GM12878 (cell line): Measurements from ENCODE around the gene SIGLECL1. TPM values are rescaled to one million over a fixed set of nuclear protein-coding genes. Genes with fewer than 3 reads are reported as not detected.

Source experiments
- ATAC-seq: fragments of 200-7000 bp; cut with Tn5 transposase; 3 replicates; pipeline ENCODE4 v1.9.1; 2020; ENCODE audit warnings: mild to moderate bottlenecking, moderate library complexity
- BruUV-seq: library from RNA; stranded (reverse); fragments of 400-500 nt; replicated peaks from 2 replicates; lab custom pipeline; 2021; lab: Mats Ljungman, UMichigan
- CTCF ChIA-PET: fragments of 300-600 bp; sonication (Branson Sonifier 250); formaldehyde crosslinking; extraction: SDS; loops from one replicate; lab custom pipeline; 2021; ENCODE audit warnings: inconsistent platforms; lab: Yijun Ruan, JAX
- POLR2A ChIA-PET: fragments of 350-600 bp; formaldehyde crosslinking; extraction: SDS; loops from one replicate; lab custom pipeline; 2021; ENCODE audit warnings: inconsistent platforms; lab: Charles Lee
- RAD21 ChIA-PET: fragments of 300-600 bp; sonication (Branson Sonifier 250); formaldehyde crosslinking; loops from one replicate; lab custom pipeline; 2023; ENCODE audit warnings: antibody characterized with exemption; ENCODE audit not compliant: unreplicated experiment; lab: Charles Lee
- SMC1A ChIA-PET: fragments of 300-600 bp; sonication (Branson Sonifier 250); formaldehyde crosslinking; loops from one replicate; lab custom pipeline; 2023; ENCODE audit not compliant: unreplicated experiment, uncharacterized antibody; lab: Charles Lee
- DNase-seq: peaks from one replicate; pipeline ENCODE4 v3.0.0-alpha.2; 2011; ENCODE audit warnings: low read depth, low spot score
- FAIRE-seq: peaks from 3 replicates; lab custom pipeline; 2011; peaks lifted over from hg19 to GRCh38; lab: Jason Lieb, UNC
- H2AFZ ChIP-seq: 2 replicates; pipeline ENCODE4 v1.6.0; 2011; ENCODE audit warnings: low read depth, low read length, control low read depth; ENCODE audit not compliant: control insufficient read depth
- H3K27ac ChIP-seq: 2 replicates; pipeline ENCODE4 v1.5.1; 2011; ENCODE audit warnings: control low read depth; ENCODE audit not compliant: control insufficient read depth, insufficient read depth
- H3K27me3 ChIP-seq, 2 experiments: replicated peaks in 1 of 2; 2 replicates each; pipeline versions ENCODE4 v1.6.0 to v1.6.1; 2011; ENCODE audit warnings: low read length in 1 of 2; ENCODE audit not compliant: control insufficient read depth in 2 of 2, insufficient read depth in 2 of 2
- H3K36me3 ChIP-seq, 2 experiments: 2 replicates each; pipeline ENCODE4 v1.5.1; 2011; ENCODE audit warnings: low read length in 1 of 2; ENCODE audit not compliant: control insufficient read depth in 2 of 2, insufficient read depth in 2 of 2
- H3K4me1 ChIP-seq: 2 replicates; pipeline ENCODE4 v1.6.1; 2011; ENCODE audit warnings: mild to moderate bottlenecking, low read length, moderate library complexity, mixed read lengths; ENCODE audit not compliant: control insufficient read depth, insufficient read depth
- H3K4me2 ChIP-seq: 2 replicates; pipeline ENCODE4 v1.6.0; 2011; ENCODE audit warnings: control low read depth; ENCODE audit not compliant: control insufficient read depth, insufficient read depth
- H3K4me3 ChIP-seq: fragments of 200-600 bp; sonication (generic); 2 replicates; pipeline ENCODE4 v1.5.1; 2016
- H3K79me2 ChIP-seq: 2 replicates; pipeline ENCODE4 v1.6.0; 2011; ENCODE audit warnings: low read length; ENCODE audit not compliant: control insufficient read depth, insufficient read depth
- H3K9ac ChIP-seq: 2 replicates; pipeline ENCODE4 v1.8.0; 2011; ENCODE audit warnings: low read length, control low read depth, mixed read lengths; ENCODE audit not compliant: control insufficient read depth, insufficient read depth
- H3K9me3 ChIP-seq: replicated peaks from 3 replicates; pipeline ENCODE4 v1.5.1; 2011; ENCODE audit warnings: mild to moderate bottlenecking, low read length; ENCODE audit not compliant: control insufficient read depth, insufficient read depth
- H4K20me1 ChIP-seq: 2 replicates; pipeline ENCODE4 v1.6.0; 2011; ENCODE audit not compliant: control insufficient read depth, insufficient read depth
- ESRRA ChIP-seq: IDR thresholded peaks from 2 replicates; pipeline ENCODE4 v1.6.1; 2012; ENCODE audit warnings: mild to moderate bottlenecking, low read length, improper control_type of control experiment
- KAT2A ChIP-seq: conservative IDR thresholded peaks from 2 replicates; pipeline ENCODE4 v1.6.1; 2011; ENCODE audit warnings: low read depth, low read length; ENCODE audit not compliant: control insufficient read depth
- NFYB ChIP-seq: IDR thresholded peaks from 2 replicates; pipeline ENCODE4 v1.6.1; 2011; ENCODE audit warnings: low read depth, mild to moderate bottlenecking, low read length, improper control_type of control experiment, moderate library complexity; ENCODE audit not compliant: insufficient read depth
- POU2F2 ChIP-seq: IDR thresholded peaks from 3 replicates; pipeline ENCODE4 v1.6.1; 2011; ENCODE audit warnings: low read depth, mild to moderate bottlenecking, low read length, borderline replicate concordance
- RUNX3 ChIP-seq: IDR thresholded peaks from 2 replicates; pipeline ENCODE4 v1.6.1; 2012; ENCODE audit warnings: low read length, inconsistent platforms
- WGBS: methylation state at CpG from one replicate; pipeline ENCODE4 v1.1.6; 2016; ENCODE audit warnings: low lambda C conversion rate; ENCODE audit not compliant: insufficient replicate concordance, insufficient coverage; ENCODE audit errors: missing lambda C conversion rate; 5-methylcytosine and 5-hydroxymethylcytosine counted together
- in situ Hi-C: fragments of 300-500 bp; cut with MboI; formaldehyde crosslinking; loops from 9 replicates; pipeline ENCODE4 v1.14.3; 2018; ENCODE audit warnings: mixed read lengths
- intact Hi-C: fragments of 100-400 bp; cut with micrococcal nuclease; formaldehyde crosslinking; loops from one replicate; pipeline ENCODE4 v1.14.2; 2022; ENCODE audit not compliant: unreplicated experiment
- polyA plus RNA-seq, 11 experiments: library from polyadenylated mRNA; depleted of rRNA in 4 of 11; unstranded in 6 of 11; stranded (reverse) in 5 of 11; fragments of >200 nt; fragmentation: Nextera tagmentation in 4 of 11; fragmentation: Illumina TruSeq in 1 of 11; extraction: Ambion mirVana in 4 of 11; extraction: Trizol in 1 of 11; gene quantifications; 1 replicate in 1 of 11; 2 replicates in 10 of 11; pipeline versions ENCODE4 v1.2.1 to v1.2.3, GENCODE V29; 2011 to 2016; ENCODE audit warnings: inconsistent platforms in 2 of 11, missing spikeins in 2 of 11, low read depth in 1 of 11
- total RNA-seq, 4 experiments: library from RNA; depleted of rRNA in 3 of 4; stranded (reverse); fragments of >200 nt in 3 of 4; fragmentation: Illumina TruSeq in 1 of 4; extraction: Trizol in 1 of 4; gene quantifications; 2 replicates each; pipeline versions ENCODE4 v1.2.1 to v1.2.3, GENCODE V29; 2013 to 2021
- TF ChIP-seq, protein P1 (sequence below): fragments of 450-650 bp; formaldehyde crosslinking; IDR thresholded peaks from 2 replicates; pipeline ENCODE4 v1.4.0; 2020; ENCODE audit warnings: mild to moderate bottlenecking, moderate library complexity
- TF ChIP-seq, protein P2 (sequence below): fragments of 150-350 bp; IDR thresholded peaks from 2 replicates; pipeline ENCODE4 v1.6.1; 2014; ENCODE audit warnings: mild to moderate bottlenecking, low read depth, low read length

The SIGLECL1 gene
- total and polyA plus RNA-seq, 10 of the 15 experiments (the other 5 are each of a cell fraction or from before 2014, with no cell fraction given) = not detected

DNA sequence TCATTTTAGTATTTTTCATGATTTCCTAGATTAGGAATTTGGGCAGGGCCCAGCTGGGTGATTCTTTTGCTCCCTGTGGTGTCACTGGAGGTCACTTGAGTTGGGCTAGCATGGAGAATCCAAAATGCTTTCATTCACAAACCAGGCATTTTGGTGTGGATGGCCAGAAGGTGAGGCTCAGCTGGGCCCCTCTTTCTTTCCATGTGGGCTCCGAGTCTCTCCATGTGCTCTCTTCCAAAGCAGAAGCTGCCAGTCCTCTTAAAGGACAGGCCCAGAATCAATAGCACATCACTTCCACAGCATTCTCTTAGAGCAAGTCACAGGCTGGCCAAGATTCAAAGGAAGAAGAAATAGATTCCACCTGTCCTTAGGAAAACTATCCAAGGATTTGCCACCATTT lies 38.8 kb downstream of the SIGLECL1 start:
- ChIA-PET POLR2A (no interaction called here), CTCF (no interaction called here), SMC1A (no interaction called here), RAD21 (no interaction called here)
- BruUV-seq = no TSS peak
- no peak for FAIRE-seq
- no peak for ATAC-seq
- Histone ChIP-seq H3K27me3 (peaks cover 0 to 3% of the 10 kb centered on the region in 2 experiments; a peak in 2 of 4 replicates), H3K79me2 (no peaks in the 10 kb centered on the region), H3K4me3 (no peak overlapping the region), H2AFZ (no peak overlapping the region), H3K4me2 (no peak overlapping the region), H3K27ac (no peak overlapping the region), H3K9ac (no peak overlapping the region), H4K20me1 (no peaks in the 10 kb centered on the region), H3K9me3 (no peaks in the 10 kb centered on the region), H3K36me3 (no peaks in the 10 kb centered on the region), H3K4me1 (no peaks in the 10 kb centered on the region)
- TF ChIP-seq, protein P1, sequence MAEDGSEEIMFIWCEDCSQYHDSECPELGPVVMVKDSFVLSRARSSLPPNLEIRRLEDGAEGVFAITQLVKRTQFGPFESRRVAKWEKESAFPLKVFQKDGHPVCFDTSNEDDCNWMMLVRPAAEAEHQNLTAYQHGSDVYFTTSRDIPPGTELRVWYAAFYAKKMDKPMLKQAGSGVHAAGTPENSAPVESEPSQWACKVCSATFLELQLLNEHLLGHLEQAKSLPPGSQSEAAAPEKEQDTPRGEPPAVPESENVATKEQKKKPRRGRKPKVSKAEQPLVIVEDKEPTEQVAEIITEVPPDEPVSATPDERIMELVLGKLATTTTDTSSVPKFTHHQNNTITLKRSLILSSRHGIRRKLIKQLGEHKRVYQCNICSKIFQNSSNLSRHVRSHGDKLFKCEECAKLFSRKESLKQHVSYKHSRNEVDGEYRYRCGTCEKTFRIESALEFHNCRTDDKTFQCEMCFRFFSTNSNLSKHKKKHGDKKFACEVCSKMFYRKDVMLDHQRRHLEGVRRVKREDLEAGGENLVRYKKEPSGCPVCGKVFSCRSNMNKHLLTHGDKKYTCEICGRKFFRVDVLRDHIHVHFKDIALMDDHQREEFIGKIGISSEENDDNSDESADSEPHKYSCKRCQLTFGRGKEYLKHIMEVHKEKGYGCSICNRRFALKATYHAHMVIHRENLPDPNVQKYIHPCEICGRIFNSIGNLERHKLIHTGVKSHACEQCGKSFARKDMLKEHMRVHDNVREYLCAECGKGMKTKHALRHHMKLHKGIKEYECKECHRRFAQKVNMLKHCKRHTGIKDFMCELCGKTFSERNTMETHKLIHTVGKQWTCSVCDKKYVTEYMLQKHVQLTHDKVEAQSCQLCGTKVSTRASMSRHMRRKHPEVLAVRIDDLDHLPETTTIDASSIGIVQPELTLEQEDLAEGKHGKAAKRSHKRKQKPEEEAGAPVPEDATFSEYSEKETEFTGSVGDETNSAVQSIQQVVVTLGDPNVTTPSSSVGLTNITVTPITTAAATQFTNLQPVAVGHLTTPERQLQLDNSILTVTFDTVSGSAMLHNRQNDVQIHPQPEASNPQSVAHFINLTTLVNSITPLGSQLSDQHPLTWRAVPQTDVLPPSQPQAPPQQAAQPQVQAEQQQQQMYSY (CRISPR knock-in tag) = no peak
- TF ChIP-seq NFYB (no peak), POU2F2 (no peak), ESRRA (no peak), RUNX3 (no peak), KAT2A (no peak)
- TF ChIP-seq, protein P2, sequence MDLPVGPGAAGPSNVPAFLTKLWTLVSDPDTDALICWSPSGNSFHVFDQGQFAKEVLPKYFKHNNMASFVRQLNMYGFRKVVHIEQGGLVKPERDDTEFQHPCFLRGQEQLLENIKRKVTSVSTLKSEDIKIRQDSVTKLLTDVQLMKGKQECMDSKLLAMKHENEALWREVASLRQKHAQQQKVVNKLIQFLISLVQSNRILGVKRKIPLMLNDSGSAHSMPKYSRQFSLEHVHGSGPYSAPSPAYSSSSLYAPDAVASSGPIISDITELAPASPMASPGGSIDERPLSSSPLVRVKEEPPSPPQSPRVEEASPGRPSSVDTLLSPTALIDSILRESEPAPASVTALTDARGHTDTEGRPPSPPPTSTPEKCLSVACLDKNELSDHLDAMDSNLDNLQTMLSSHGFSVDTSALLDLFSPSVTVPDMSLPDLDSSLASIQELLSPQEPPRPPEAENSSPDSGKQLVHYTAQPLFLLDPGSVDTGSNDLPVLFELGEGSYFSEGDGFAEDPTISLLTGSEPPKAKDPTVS = no peak
- DNase-seq = no peak
- 11% methylated on average over 1 of the region's 1 CpG for WGBS
- in situ Hi-C loops (no loop called here), intact Hi-C loops (no loop called here)
